Measurements from ENCODE around the gene ABCG2. TPM values are rescaled to one million over a fixed set of nuclear protein-coding genes. Genes with fewer than 3 reads are reported as not detected.

Gene ABCG2
- total RNA-seq, 4 donors from 2014 or later = 0.72 to 5.1 (median 2.4) TPM

DNA sequence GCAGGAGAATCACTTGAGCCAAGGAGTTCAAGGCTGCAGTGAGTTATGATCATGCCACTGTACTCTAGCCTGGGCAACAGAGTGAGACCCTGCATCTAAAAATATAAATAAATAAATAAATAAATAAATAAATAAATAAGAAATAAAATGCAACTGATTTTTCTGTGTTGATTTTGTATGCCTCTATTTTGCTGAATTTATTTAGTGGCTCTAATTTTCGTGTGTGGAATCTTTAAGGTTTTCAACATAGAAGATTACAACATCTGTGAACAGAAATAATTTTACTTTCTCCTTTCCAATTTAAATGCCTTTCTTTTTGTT lies 30.9 kb upstream of the ABCG2 start:
- TF ChIP-seq, protein P1, sequence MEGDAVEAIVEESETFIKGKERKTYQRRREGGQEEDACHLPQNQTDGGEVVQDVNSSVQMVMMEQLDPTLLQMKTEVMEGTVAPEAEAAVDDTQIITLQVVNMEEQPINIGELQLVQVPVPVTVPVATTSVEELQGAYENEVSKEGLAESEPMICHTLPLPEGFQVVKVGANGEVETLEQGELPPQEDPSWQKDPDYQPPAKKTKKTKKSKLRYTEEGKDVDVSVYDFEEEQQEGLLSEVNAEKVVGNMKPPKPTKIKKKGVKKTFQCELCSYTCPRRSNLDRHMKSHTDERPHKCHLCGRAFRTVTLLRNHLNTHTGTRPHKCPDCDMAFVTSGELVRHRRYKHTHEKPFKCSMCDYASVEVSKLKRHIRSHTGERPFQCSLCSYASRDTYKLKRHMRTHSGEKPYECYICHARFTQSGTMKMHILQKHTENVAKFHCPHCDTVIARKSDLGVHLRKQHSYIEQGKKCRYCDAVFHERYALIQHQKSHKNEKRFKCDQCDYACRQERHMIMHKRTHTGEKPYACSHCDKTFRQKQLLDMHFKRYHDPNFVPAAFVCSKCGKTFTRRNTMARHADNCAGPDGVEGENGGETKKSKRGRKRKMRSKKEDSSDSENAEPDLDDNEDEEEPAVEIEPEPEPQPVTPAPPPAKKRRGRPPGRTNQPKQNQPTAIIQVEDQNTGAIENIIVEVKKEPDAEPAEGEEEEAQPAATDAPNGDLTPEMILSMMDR (IDR thresholded peaks at IDR 0.05) = no peak
- TF ChIP-seq EP300 (IDR thresholded peaks at IDR 0.05) (no peak), POLR2AphosphoS5 (IDR thresholded peaks at IDR 0.05) (no peak), POLR2A (IDR thresholded peaks at IDR 0.05) (no peak)
- H3K4me3 ChIP-seq = no peak overlapping the region
- no peaks in the 10 kb centered on the region for H3K36me3 ChIP-seq
- H3K27me3 ChIP-seq = no peaks in the 10 kb centered on the region
- no peaks in the 10 kb centered on the region for H3K9me3 ChIP-seq
- DNase-seq (ENCODE audit: low spot score in 2 of 2) = no peak
- 92% methylated on average over 1 of the region's 1 CpG for WGBS
- H3K27ac ChIP-seq = no peak overlapping the region
- H3K4me1 ChIP-seq = no peaks in the 10 kb centered on the region

DNA sequence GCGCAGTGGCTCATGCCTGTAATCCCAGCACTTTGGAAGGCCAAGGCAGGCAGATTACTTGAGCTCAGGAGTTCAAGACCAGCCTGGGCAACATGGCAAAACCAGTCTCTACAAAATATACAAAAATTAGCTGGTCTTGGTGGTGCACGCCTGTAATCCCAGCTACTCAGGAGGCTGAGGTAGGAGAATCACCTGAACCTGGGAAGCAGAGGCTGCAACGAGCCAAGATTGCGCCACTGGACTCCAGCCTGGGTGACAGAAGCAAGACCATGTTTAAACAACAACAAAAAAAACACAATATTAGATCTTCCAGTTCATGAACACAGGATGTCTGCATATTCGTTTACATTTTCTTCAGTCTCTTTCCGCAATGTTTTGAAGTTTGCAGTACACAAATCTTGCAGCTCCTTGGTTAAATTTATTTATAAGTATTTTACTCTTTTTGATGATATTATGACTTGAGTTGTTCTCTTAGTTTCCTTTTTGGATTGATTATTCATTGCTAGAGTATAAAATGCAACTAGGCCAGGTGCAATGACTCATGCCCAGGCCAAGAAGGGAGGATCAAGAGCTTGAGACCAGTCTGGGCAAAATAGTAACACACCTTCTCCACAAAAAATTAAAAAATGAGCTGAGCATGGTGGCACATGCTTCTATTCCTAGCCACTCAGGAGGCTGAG lies 30.4 kb upstream of the ABCG2 start:
- Histone ChIP-seq H3K27ac (no peak overlapping the region), H3K9me3 (no peaks in the 10 kb centered on the region), H3K36me3 (no peaks in the 10 kb centered on the region), H3K27me3 (no peaks in the 10 kb centered on the region), H3K4me1 (no peaks in the 10 kb centered on the region), H3K4me3 (no peak overlapping the region)
- 95% methylated on average over 6 of the region's 6 CpGs for WGBS
- TF ChIP-seq EP300 (IDR thresholded peaks at IDR 0.05) = no peak
- TF ChIP-seq POLR2AphosphoS5 (IDR thresholded peaks at IDR 0.05) = no peak
- TF ChIP-seq, protein P1 (IDR thresholded peaks at IDR 0.05) = no peak
- no peak for TF ChIP-seq POLR2A (IDR thresholded peaks at IDR 0.05)
- DNase-seq (ENCODE audit: low spot score in 2 of 2) = no peak

DNA sequence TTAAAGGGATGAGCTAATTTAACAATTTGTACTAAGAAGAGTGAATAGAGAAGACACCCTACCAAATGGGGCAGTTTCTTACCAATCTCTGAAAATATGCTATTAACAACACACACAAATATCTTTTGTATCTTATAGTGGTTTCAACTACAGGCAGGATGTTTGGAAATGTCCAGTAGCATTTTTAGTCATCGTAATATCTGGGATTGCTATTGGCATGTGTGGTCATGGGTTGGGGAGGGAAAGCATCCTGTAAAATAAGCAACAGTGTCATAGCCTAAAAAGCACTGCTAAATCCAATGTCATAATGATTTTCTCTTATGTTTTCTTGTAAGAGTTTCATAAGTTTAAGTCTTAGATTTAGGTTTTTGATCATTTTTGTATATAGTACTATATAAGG lies 29.3 kb upstream of the ABCG2 start:
- Histone ChIP-seq H3K4me3 (no peak overlapping the region), H3K27me3 (no peaks in the 10 kb centered on the region), H3K4me1 (no peaks in the 10 kb centered on the region), H3K36me3 (no peaks in the 10 kb centered on the region), H3K9me3 (no peaks in the 10 kb centered on the region), H3K27ac (no peak overlapping the region)
- 91% methylated on average over 1 of the region's 1 CpG for WGBS
- no peak for DNase-seq (ENCODE audit: low spot score in 2 of 2)
- no peak for TF ChIP-seq POLR2AphosphoS5 (IDR thresholded peaks at IDR 0.05)
- TF ChIP-seq, protein P1 (IDR thresholded peaks at IDR 0.05) = no peak

DNA sequence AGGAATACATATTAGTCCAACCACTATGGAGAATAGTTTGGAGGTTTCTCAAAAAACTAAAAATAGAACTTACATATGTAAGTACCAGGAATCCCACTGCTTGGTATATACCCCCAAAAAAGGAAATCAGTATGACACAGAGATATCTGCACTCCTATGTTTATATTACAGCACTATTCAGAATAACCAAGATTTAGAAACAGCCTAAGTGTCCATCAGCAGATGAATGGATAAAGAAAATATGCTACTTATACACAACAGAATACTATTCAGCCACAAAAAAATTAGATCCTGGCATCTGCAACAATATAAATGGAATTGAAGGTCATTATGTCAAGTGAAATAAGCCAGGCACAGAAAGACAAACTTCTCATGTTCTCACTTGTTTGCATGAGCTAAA lies 27.5 kb upstream of the ABCG2 start:
- no peaks in the 10 kb centered on the region for H3K36me3 ChIP-seq
- no peaks in the 10 kb centered on the region for H3K9me3 ChIP-seq
- H3K4me1 ChIP-seq = no peaks in the 10 kb centered on the region
- no peak for TF ChIP-seq EP300 (IDR thresholded peaks at IDR 0.05)
- TF ChIP-seq, protein P1 (IDR thresholded peaks at IDR 0.05) = no peak
- TF ChIP-seq POLR2A (IDR thresholded peaks at IDR 0.05) = no peak
- TF ChIP-seq POLR2AphosphoS5 (IDR thresholded peaks at IDR 0.05) = no peak
- no peak for DNase-seq (ENCODE audit: low spot score in 2 of 2)
- H3K4me3 ChIP-seq = no peak overlapping the region
- no peaks in the 10 kb centered on the region for H3K27me3 ChIP-seq
- no peak overlapping the region for H3K27ac ChIP-seq

DNA sequence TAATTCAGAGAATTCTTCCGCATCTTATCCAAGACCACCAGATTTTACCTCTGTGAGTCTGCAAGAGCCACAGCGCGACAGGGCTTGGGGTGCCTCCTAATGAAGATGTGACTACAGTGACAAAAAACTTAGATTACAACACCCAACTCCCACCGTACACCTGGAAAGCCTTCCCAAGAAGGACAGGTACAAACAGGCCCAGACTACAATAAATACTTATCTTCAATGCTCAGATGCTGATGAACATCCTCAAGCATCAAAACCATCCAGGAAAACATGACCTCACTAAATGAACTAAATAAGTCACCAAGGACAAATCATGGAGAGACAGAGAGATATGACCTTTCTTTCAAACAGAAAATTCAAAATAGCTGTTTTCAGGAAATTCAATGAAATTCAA lies 20.8 kb upstream of the ABCG2 start:
- TF ChIP-seq EP300 (IDR thresholded peaks at IDR 0.05) (no peak), POLR2AphosphoS5 (IDR thresholded peaks at IDR 0.05) (no peak), POLR2A (IDR thresholded peaks at IDR 0.05) (no peak)
- TF ChIP-seq, protein P1 (IDR thresholded peaks at IDR 0.05) = no peak

More for the DNA sequence above, 20.8 kb upstream of the ABCG2 start:
- no peaks in the 10 kb centered on the region for H3K36me3 ChIP-seq
- no peak overlapping the region for H3K4me3 ChIP-seq
- WGBS = 86% methylated on average over 4 of the region's 4 CpGs
- H3K9me3 ChIP-seq = no peaks in the 10 kb centered on the region
- DNase-seq (ENCODE audit: low spot score in 2 of 2) = no peak
- peaks cover 3% of the 10 kb centered on the region for H3K4me1 ChIP-seq
- H3K27ac ChIP-seq = no peak overlapping the region
- H3K27me3 ChIP-seq = no peaks in the 10 kb centered on the region

All from suprapubic skin (tissue), 4 donors.